Ovary (tissue), 3 donors: ENCODE measurements around the gene RNF212.

Source experiments
- EP300 ChIP-seq: sonication (generic); formaldehyde crosslinking; IDR thresholded peaks from one replicate; pipeline ENCODE4 v1.6.1; 2017; ENCODE audit warnings: antibody characterized with exemption
- TF ChIP-seq, protein P1 (sequence below), 3 donors: fragments of 450-650 bp in 2 of 3; fragments of 200-600 bp in 1 of 3; IDR thresholded peaks; one replicate each; pipeline versions ENCODE4 v1.5.1 to v1.8.0; 2016 to 2022; ENCODE audit warnings: antibody characterized with exemption in 3 of 3, mild to moderate bottlenecking in 1 of 3
- donor health status: DM: no; HTN: no; CAD: no.

DNA sequence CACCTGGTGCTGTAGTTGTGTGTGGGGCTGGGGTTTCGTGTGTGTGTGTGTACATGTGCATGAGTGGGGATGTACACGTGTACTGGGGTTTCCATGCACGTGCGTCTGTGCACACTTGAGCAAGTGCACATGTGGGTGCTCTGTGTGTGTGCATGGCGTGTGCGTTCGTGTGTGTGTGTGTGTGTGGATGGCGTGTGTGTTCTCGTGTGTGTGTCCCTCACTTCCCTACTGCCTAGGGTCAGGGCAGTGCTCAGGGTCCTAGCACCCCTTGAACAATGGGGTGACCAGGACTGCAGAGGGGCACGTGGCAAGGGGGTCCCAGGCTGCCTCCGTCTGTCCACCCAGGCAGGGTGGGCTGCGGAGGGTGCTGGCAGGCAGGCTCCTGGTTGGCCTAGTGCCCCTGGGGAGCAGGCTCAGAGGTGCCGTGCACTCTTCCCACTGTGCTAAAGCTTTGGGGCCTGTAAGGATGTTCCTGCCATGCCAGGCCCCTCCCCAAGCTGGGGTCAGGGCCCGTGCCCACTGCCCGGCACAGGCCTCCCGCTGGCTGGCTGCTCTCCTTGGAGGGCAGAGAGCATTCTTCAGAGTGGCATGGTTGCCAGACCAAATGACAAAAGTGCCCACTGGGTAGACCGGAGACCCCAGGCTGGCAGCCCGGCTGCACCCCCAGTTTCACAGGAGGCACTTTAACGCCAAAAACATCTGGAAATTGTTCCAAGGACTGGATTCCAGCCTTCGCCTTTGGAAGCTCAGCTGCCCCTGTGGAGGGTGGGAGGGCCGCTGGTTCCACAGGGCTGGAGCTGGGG, 72.8 kb downstream of the RNF212 start:
- TF ChIP-seq, protein P1, sequence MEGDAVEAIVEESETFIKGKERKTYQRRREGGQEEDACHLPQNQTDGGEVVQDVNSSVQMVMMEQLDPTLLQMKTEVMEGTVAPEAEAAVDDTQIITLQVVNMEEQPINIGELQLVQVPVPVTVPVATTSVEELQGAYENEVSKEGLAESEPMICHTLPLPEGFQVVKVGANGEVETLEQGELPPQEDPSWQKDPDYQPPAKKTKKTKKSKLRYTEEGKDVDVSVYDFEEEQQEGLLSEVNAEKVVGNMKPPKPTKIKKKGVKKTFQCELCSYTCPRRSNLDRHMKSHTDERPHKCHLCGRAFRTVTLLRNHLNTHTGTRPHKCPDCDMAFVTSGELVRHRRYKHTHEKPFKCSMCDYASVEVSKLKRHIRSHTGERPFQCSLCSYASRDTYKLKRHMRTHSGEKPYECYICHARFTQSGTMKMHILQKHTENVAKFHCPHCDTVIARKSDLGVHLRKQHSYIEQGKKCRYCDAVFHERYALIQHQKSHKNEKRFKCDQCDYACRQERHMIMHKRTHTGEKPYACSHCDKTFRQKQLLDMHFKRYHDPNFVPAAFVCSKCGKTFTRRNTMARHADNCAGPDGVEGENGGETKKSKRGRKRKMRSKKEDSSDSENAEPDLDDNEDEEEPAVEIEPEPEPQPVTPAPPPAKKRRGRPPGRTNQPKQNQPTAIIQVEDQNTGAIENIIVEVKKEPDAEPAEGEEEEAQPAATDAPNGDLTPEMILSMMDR (IDR thresholded peaks at IDR 0.05): no peak
- TF ChIP-seq EP300: no peak
